GM12878 (cell line): ENCODE data around the gene ARMC9. TPM values are rescaled to one million over a fixed set of nuclear protein-coding genes. Genes with fewer than 3 reads are reported as not detected.

ENCODE experiments used
- ATAC-seq: fragments of 200-7000 bp; cut with Tn5 transposase; 3 replicates; pipeline ENCODE4 v1.9.1; 2020; ENCODE audit warnings: mild to moderate bottlenecking, moderate library complexity
- BruUV-seq: library from RNA; stranded (reverse); fragments of 400-500 nt; replicated peaks from 2 replicates; lab custom pipeline; 2021; lab: Mats Ljungman, UMichigan
- CTCF ChIA-PET: fragments of 300-600 bp; sonication (Branson Sonifier 250); formaldehyde crosslinking; extraction: SDS; loops from one replicate; lab custom pipeline; 2021; ENCODE audit warnings: inconsistent platforms; lab: Yijun Ruan, JAX
- POLR2A ChIA-PET: fragments of 350-600 bp; formaldehyde crosslinking; extraction: SDS; loops from one replicate; lab custom pipeline; 2021; ENCODE audit warnings: inconsistent platforms; lab: Charles Lee
- RAD21 ChIA-PET: fragments of 300-600 bp; sonication (Branson Sonifier 250); formaldehyde crosslinking; loops from one replicate; lab custom pipeline; 2023; ENCODE audit warnings: antibody characterized with exemption; ENCODE audit not compliant: unreplicated experiment; lab: Charles Lee
- SMC1A ChIA-PET: fragments of 300-600 bp; sonication (Branson Sonifier 250); formaldehyde crosslinking; loops from one replicate; lab custom pipeline; 2023; ENCODE audit not compliant: unreplicated experiment, uncharacterized antibody; lab: Charles Lee
- DNase-seq: peaks from one replicate; pipeline ENCODE4 v3.0.0-alpha.2; 2011; ENCODE audit warnings: low read depth, low spot score
- FAIRE-seq: peaks from 3 replicates; lab custom pipeline; 2011; peaks lifted over from hg19 to GRCh38; lab: Jason Lieb, UNC
- H2AFZ ChIP-seq: 2 replicates; pipeline ENCODE4 v1.6.0; 2011; ENCODE audit warnings: low read depth, low read length, control low read depth; ENCODE audit not compliant: control insufficient read depth
- H3K27ac ChIP-seq: 2 replicates; pipeline ENCODE4 v1.5.1; 2011; ENCODE audit warnings: control low read depth; ENCODE audit not compliant: control insufficient read depth, insufficient read depth
- H3K27me3 ChIP-seq, 2 experiments: replicated peaks in 1 of 2; 2 replicates each; pipeline versions ENCODE4 v1.6.0 to v1.6.1; 2011; ENCODE audit warnings: low read length in 1 of 2; ENCODE audit not compliant: control insufficient read depth in 2 of 2, insufficient read depth in 2 of 2
- H3K36me3 ChIP-seq, 2 experiments: 2 replicates each; pipeline ENCODE4 v1.5.1; 2011; ENCODE audit warnings: low read length in 1 of 2; ENCODE audit not compliant: control insufficient read depth in 2 of 2, insufficient read depth in 2 of 2
- H3K4me1 ChIP-seq: 2 replicates; pipeline ENCODE4 v1.6.1; 2011; ENCODE audit warnings: mild to moderate bottlenecking, low read length, moderate library complexity, mixed read lengths; ENCODE audit not compliant: control insufficient read depth, insufficient read depth
- H3K4me2 ChIP-seq: 2 replicates; pipeline ENCODE4 v1.6.0; 2011; ENCODE audit warnings: control low read depth; ENCODE audit not compliant: control insufficient read depth, insufficient read depth
- H3K4me3 ChIP-seq: fragments of 200-600 bp; sonication (generic); 2 replicates; pipeline ENCODE4 v1.5.1; 2016
- H3K79me2 ChIP-seq: 2 replicates; pipeline ENCODE4 v1.6.0; 2011; ENCODE audit warnings: low read length; ENCODE audit not compliant: control insufficient read depth, insufficient read depth
- H3K9ac ChIP-seq: 2 replicates; pipeline ENCODE4 v1.8.0; 2011; ENCODE audit warnings: low read length, control low read depth, mixed read lengths; ENCODE audit not compliant: control insufficient read depth, insufficient read depth
- H3K9me3 ChIP-seq: replicated peaks from 3 replicates; pipeline ENCODE4 v1.5.1; 2011; ENCODE audit warnings: mild to moderate bottlenecking, low read length; ENCODE audit not compliant: control insufficient read depth, insufficient read depth
- H4K20me1 ChIP-seq: 2 replicates; pipeline ENCODE4 v1.6.0; 2011; ENCODE audit not compliant: control insufficient read depth, insufficient read depth
- EP300 ChIP-seq, 2 experiments: fragments of 150-350 bp in 1 of 2; IDR thresholded peaks; 2 replicates each; pipeline ENCODE4 v1.6.1; 2011 to 2012; ENCODE audit warnings: low read depth in 2 of 2, low read length in 2 of 2, borderline replicate concordance in 1 of 2, improper control_type of control experiment in 1 of 2, inconsistent platforms in 1 of 2; ENCODE audit not compliant: control insufficient read depth in 1 of 2
- HDAC6 ChIP-seq: fragments of 200-600 bp; sonication (generic); IDR thresholded peaks from one replicate; pipeline ENCODE4 v1.8.0; 2017; ENCODE audit warnings: antibody characterized with exemption; ENCODE audit not compliant: unreplicated experiment
- MLLT1 ChIP-seq: fragments of 450-650 bp; IDR thresholded peaks from 2 replicates; pipeline ENCODE4 v1.6.1; 2016; ENCODE audit warnings: mild to moderate bottlenecking
- PAX8 ChIP-seq: fragments of 450-650 bp; IDR thresholded peaks from 2 replicates; pipeline ENCODE4 v1.6.1; 2017; ENCODE audit warnings: mild to moderate bottlenecking, moderate library complexity
- PRDM15 ChIP-seq: fragments of 450-650 bp; formaldehyde crosslinking; IDR thresholded peaks from 2 replicates; pipeline ENCODE4 v1.4.0; 2020; ENCODE audit warnings: mild to moderate bottlenecking, moderate library complexity
- ZSCAN29 ChIP-seq: fragments of 450-650 bp; IDR thresholded peaks from 2 replicates; pipeline ENCODE4 v1.6.1; 2017; ENCODE audit warnings: mild to moderate bottlenecking, moderate library complexity
- WGBS: methylation state at CpG from one replicate; pipeline ENCODE4 v1.1.6; 2016; ENCODE audit warnings: low lambda C conversion rate; ENCODE audit not compliant: insufficient replicate concordance, insufficient coverage; ENCODE audit errors: missing lambda C conversion rate; 5-methylcytosine and 5-hydroxymethylcytosine counted together
- in situ Hi-C: fragments of 300-500 bp; cut with MboI; formaldehyde crosslinking; loops from 9 replicates; pipeline ENCODE4 v1.14.3; 2018; ENCODE audit warnings: mixed read lengths
- intact Hi-C: fragments of 100-400 bp; cut with micrococcal nuclease; formaldehyde crosslinking; loops from one replicate; pipeline ENCODE4 v1.14.2; 2022; ENCODE audit not compliant: unreplicated experiment
- polyA plus RNA-seq, 11 experiments: library from polyadenylated mRNA; depleted of rRNA in 4 of 11; unstranded in 6 of 11; stranded (reverse) in 5 of 11; fragments of >200 nt; fragmentation: Nextera tagmentation in 4 of 11; fragmentation: Illumina TruSeq in 1 of 11; extraction: Ambion mirVana in 4 of 11; extraction: Trizol in 1 of 11; gene quantifications; 1 replicate in 1 of 11; 2 replicates in 10 of 11; pipeline versions ENCODE4 v1.2.1 to v1.2.3, GENCODE V29; 2011 to 2016; ENCODE audit warnings: inconsistent platforms in 2 of 11, missing spikeins in 2 of 11, low read depth in 1 of 11
- total RNA-seq, 4 experiments: library from RNA; depleted of rRNA in 3 of 4; stranded (reverse); fragments of >200 nt in 3 of 4; fragmentation: Illumina TruSeq in 1 of 4; extraction: Trizol in 1 of 4; gene quantifications; 2 replicates each; pipeline versions ENCODE4 v1.2.1 to v1.2.3, GENCODE V29; 2013 to 2021

Gene ARMC9
- total and polyA plus RNA-seq, 10 of the 15 experiments (the other 5 are each of a cell fraction or from before 2014, with no cell fraction given), result 3.8 to 21.8 (median 10.4) TPM

GRCh38 chr2:231218366-231218765 is 19.9 kb downstream of the ARMC9 start:
- H3K4me2 ChIP-seq, result no peak overlapping the region
- TF ChIP-seq MLLT1, result no peak
- no peak overlapping the region for H3K27ac ChIP-seq
- no peaks in the 10 kb centered on the region for H4K20me1 ChIP-seq
- ChIA-PET SMC1A (no interaction called here), CTCF (interaction anchor here (1.0 to 1.2 kb wide), 3 partner anchors 9 to 189 kb away, joined by 3 to 4 read pairs (median 3); no protein-coding TSS in a partner anchor), POLR2A (interaction anchor here (1.5 kb wide), 1 partner anchor 8 kb away, joined by 3 read pairs; no protein-coding TSS in a partner anchor), RAD21 (interaction anchor here (1.3 to 2.3 kb wide), 2 partner anchors 10 to 114 kb away, joined by 6 to 9 read pairs; no protein-coding TSS in a partner anchor)
- no peak overlapping the region for H3K9ac ChIP-seq
- H3K79me2 ChIP-seq, result no peaks in the 10 kb centered on the region
- no peak for ATAC-seq
- no peaks in the 10 kb centered on the region for H3K27me3 ChIP-seq
- peaks cover 0 to 3% of the 10 kb centered on the region in 2 experiments; a peak in 2 of 4 replicates for H3K36me3 ChIP-seq
- no peak for DNase-seq
- no peak overlapping the region for H3K4me3 ChIP-seq
- 0 out of 2 replicates have a peak, but pooled peaks cover 3% of the 10 kb centered on the region for H3K4me1 ChIP-seq
- H3K9me3 ChIP-seq, result no peaks in the 10 kb centered on the region
- in situ Hi-C loops (no loop called here), intact Hi-C loops (no loop called here)
- FAIRE-seq, result no peak
- WGBS, result 81% methylated on average over 3 of the region's 3 CpGs
- no TSS peak for BruUV-seq
- no peak overlapping the region for H2AFZ ChIP-seq

GRCh38 chr2:231219289-231219688 is 20.9 kb downstream of the ARMC9 start:
- CTCF ChIA-PET, result interaction anchor here (1.1 to 2.5 kb wide), 4 partner anchors 46 to 188 kb away, joined by 3 to 10 read pairs (median 3); no protein-coding TSS in a partner anchor
- RAD21 ChIA-PET, result interaction anchor here (0.5 to 2.3 kb wide), 4 partner anchors 9 to 308 kb away, joined by 3 to 9 read pairs (median 4); no protein-coding TSS in a partner anchor
- Histone ChIP-seq H3K9ac (no peak overlapping the region), H4K20me1 (no peaks in the 10 kb centered on the region), H3K36me3 (peaks cover 0 to 2% of the 10 kb centered on the region in 2 experiments; a peak in 1 of 4 replicates), H3K4me3 (no peak overlapping the region), H3K79me2 (no peaks in the 10 kb centered on the region), H3K27ac (no peak overlapping the region), H3K4me2 (no peak overlapping the region), H2AFZ (no peak overlapping the region), H3K27me3 (no peaks in the 10 kb centered on the region), H3K4me1 (0 out of 2 replicates have a peak, but pooled peaks cover 3% of the 10 kb centered on the region), H3K9me3 (no peaks in the 10 kb centered on the region)
- DNase-seq, result no peak
- no TSS peak for BruUV-seq
- intact Hi-C loops, result no loop called here
- in situ Hi-C loops, result no loop called here
- SMC1A ChIA-PET, result interaction anchor here (0.8 to 1.7 kb wide), 5 partner anchors 9 to 181 kb away, joined by 3 to 7 read pairs (median 4); no protein-coding TSS in a partner anchor
- no peak for FAIRE-seq
- WGBS, result 99% methylated on average over 3 of the region's 3 CpGs
- no peak for ATAC-seq
- POLR2A ChIA-PET, result interaction anchor here (1.5 kb wide), 1 partner anchor 9 kb away, joined by 3 read pairs; no protein-coding TSS in a partner anchor
- TF ChIP-seq PRDM15 (CRISPR knock-in tag) (no peak), HDAC6 (no peak), EP300 (IDR thresholded peaks at IDR 0.05; ENCODE audit: borderline replicate concordance in 1 of 2, control insufficient read depth in 1 of 2, low read depth in 2 of 2, low read length in 2 of 2) (no peak), PAX8 (no peak), ZSCAN29 (no peak)
